HG03108 (cell line): ENCODE measurements around the gene TMEM120A.
"Not testable (repeated sequence)": the region's sequence is repeated elsewhere in the genome, so short reads cannot be mapped to it uniquely, and the experiment has no call there.

Source experiments
- ATAC-seq: cut with Tn5 transposase; IDR thresholded peaks from one replicate; pipeline ENCODE4 v1.9.1; 2021; ENCODE audit warnings: moderate library complexity; ENCODE audit not compliant: unreplicated experiment

TMEM120A gene

GRCh38 chr7:75994388-75995051, at the start of gene TMEM120A:
TSS of gene TMEM120A (minus strand) at chr7:75994595. CDS start at chr7:75994570, 25 bp downstream.
- peak; percentile 94 for ATAC-seq

GRCh38 chr7:76040126-76040525, 45.7 kb upstream of the TMEM120A start:
- no peak for ATAC-seq

DNA sequence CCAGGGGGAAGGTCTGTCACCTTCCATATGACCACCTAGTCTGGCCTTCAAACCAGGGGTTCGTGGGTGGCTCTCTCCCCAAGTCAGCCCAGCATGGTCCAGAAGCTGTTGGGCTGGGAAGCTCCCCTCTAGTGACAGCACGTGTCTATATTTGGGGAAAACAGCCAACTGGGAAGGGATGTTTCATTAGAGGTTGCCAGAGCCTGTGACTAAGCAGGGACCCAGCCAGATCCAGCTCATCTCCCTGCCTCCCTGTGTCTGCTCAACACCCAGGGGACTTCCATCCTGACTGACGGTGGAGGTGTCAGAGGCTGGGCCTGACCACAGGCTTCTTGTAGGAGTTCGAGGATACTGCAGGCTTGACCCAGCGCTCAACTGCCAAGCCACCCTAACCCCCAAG, 42.9 kb upstream of the TMEM120A start:
- no peak for ATAC-seq

GRCh38 chr7:76031964-76032363, 37.6 kb upstream of the TMEM120A start:
- ATAC-seq: no peak

DNA sequence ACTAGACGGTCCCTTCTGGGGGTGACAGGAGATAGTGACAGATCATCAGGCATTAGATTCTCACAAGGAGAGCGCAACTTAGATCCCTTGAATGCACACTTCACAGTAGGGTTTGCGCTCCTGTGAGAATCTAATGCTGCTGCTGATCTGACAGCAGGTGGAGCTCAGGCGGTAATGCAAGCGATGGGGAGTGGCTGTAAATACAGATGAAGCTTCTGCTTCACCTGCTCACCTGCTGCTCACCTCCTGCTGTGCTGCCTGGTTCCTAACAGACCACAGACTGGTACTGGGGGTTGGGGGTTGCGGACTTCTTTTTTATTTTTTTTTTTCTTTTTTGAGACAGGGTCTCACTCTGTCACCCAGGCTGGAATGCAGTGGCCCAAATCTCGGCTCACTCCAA, 35.3 kb upstream of the TMEM120A start:
- not testable (repeated sequence) for ATAC-seq

DNA sequence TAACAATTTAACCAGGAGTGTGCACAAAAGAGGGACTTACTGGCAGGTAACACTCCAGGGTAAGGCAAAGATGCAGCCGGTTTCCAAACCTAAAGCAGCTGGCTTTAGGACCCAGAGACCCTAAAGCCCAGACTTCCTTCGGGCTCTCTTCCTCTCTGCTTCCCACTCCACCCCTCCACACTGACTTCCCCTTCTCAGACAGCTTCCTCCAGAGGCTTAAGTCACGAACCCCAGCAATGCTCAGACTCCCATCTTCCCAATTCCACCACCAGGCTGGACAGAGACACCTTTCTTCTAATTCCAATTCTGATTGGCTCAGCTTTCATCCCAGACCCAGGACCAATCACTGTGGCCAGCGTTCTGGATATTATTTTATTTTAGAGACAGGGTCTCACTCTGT, 28.6 kb upstream of the TMEM120A start:
- ATAC-seq: no peak

DNA sequence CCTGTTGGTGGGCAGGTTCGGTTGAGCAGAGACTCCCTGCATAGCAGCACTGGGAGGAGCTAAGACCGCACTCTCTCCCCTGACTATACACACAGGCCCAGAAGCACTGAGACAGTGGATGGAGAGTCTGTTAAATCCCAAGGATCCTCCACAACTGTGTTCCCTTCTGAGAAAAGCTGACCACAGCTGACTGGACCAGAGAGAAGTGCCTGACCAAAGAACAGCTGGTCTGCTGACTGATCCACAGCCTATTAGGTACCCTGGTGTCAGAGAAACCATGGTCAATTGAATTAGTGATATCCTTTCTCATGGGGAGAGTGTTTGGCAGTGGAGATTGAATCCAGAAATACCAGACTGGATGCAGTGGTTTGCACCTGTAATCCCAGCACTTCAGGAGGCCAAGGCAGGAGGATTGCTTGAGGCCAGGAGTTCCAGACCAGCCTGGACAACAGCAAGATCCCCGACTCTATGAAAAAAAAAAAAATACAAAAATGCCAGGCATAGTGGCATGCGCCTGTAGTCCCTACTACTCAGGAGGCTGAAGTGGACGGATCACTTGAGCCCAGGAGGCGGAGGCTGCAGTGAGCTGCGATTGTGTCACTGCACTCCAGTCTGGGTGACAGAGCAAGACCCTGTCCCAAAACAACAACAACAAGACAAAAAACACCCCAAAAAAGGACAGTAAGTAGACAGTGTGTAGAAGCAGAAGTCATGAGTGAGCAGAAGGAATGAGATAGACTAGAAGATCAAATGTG, 27.8 kb upstream of the TMEM120A start:
- ATAC-seq: no peak

DNA sequence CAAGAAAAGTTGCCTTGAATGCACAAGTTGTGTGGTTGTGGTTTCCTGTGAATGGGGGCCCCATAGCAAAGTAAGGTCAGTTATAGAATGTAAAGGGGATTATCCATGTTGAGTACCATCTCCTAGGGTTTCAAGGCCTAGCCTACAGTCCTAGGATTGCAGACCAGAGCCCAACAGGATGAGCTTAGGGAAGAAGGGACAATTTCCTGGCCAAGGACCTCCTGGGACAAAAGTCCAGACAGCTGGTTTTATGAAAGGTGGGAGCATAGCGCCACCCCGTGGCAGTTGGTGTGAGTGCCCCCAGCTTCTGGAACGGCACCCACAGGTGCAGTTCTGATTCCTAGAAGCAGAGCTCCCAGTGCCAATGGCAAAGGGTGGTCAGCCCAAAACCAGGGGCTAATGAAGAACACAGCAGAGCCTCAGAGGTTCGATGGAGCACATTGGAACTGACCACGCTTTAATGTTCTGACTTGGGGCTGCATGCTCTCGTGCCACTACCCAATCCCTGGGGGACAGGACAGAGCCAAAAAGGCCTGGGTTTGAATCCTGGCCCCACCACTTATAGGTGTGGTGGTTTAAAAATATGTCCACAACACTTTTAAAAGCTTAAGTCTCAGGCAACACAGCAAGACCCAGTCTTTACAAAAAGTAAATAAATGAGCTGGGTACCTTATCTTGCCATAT, 25.8 kb upstream of the TMEM120A start:
- ATAC-seq: no peak

DNA sequence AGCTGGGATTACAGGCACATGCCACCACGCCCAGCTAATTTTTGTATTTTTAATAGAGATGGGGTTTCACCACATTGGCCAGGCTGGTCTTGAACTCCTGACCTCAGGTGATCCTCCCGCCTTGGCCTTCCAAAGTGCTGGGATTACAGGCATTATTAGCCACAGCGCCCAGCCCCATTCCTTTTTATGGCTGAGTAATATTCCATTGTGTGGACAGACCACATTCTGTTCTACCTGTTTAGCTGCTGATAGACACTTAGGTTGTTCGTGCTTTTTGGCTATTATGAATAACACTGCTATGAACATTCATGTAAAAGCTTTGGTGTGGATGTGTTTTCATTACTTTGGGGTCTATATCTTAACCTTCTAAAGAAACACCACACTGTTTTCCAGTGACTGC, 24.1 kb upstream of the TMEM120A start:
- ATAC-seq: not testable (repeated sequence)

DNA sequence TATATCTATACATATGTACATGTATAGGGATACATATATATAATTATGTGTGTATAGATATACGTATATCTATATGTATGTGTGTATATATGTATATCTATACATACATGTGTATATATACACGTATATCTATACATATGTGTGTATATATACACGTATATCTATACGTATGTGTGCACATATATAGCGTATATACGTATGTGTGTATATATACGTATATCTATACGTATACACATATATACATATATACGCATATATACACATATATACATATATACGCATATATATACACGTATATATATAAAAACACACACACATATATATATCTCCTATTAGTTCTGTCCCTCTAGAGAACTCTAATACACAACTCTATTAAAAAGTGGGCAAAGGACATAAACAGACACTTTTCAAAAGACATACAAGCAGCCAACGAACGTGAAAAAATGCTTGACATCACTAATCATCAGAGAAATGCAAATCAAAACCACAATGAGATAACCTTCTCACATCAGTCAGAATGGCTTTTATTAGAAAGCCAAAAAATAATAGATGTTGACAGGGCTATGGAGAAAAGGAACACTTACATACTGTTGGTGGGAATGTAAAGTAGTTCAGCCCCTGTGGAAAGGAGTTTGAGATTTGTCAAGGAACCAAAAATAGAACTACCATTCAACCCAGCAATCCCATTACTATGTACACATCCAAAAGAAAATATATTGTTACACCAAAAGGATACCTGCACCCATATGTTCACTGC, 22.0 kb upstream of the TMEM120A start:
- ATAC-seq: no peak

- no peak for ATAC-seq
Measured at GRCh38 chr7:76011442-76011861, 17.1 kb upstream of the TMEM120A start.

DNA sequence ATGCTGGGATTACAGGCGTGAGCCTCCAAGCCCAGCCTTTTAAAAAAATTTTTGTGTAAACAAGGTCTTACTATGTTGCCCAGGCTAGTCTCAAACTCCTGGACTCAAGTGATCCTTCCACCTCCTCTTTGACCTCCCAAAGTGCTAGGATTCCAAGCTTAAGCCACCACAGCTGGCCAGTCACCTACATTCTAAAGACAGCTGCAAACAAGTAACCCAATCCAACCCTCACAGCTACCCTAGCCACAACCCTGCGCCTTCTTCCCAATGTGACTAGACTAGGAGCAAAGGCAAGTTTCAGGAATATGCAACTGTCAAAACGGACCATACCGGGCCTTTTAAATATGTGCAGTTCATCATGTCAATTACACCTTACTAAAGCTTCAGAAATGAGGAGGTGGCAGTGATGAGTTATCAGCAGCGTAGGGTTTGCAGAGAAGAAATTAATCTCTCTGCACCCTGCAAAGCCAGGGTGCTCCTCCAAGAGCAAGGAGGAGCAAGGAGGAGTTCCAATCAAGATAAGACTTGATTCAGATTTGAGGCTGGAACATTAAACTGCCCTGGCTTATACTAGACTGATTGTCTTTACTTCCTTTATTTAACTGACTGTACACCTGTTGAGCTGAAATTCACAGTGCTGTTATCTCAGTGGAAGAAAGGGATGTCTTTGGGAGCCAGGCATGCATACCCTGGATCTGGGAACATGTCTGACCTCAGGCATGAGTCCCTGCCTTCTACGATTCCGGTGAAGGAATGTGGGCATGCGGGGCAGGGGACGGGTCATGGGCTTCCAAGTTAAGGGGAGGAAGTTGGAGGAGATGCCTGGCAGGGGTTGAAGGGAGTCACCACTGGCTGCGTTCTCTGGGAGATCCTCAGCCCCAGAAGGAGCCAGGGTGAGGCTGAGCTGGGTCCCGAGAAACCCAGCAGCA, 15.5 kb upstream of the TMEM120A start:
- ATAC-seq: no peak

GRCh38 chr7:76008156-76008687, 13.8 kb upstream of the TMEM120A start:
- ATAC-seq: no peak

GRCh38 chr7:76005004-76005403, 10.6 kb upstream of the TMEM120A start:
- not testable (repeated sequence) for ATAC-seq

DNA sequence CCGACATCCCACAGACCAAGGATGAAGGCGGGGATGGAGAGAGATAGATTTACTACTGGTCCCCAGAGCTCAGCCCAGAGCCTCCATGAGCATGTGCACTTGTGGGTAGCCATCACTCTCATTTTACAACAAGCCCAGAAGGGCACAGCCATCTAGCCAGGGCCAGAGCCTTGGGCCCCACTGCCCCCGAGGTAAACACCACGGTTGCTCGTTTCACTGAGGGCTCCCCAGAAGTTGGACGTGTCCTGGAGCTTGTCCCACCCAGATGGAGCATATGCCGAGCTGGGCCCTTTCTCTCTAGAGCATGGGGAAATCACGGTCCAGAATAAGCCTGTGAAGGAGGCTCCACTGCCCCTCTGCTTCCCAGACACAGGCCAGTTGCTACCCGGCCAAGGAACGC, 9.0 kb upstream of the TMEM120A start:
- ATAC-seq: no peak

DNA sequence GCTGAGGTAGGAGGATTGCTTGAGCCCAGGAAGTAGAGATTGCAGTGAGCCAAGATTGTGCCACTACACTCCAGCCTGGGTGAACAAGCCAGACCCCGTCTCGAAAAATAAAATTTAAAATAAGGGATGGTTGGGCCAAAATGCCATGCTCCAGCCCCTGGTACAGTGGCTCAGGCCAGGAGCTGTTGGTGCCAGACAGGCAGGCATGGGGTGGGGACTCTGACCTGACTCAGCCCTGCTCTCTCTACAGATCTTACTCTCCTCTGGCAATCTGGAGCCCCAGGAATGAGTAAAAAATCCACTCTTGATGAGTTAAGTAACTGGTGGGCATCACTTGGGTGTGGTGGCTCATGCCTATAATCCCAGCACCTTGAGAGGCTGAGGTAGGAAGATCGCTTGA, 8.4 kb upstream of the TMEM120A start:
- no peak for ATAC-seq

GRCh38 chr7:76002139-76002538, 7.7 kb upstream of the TMEM120A start:
- ATAC-seq: no peak

DNA sequence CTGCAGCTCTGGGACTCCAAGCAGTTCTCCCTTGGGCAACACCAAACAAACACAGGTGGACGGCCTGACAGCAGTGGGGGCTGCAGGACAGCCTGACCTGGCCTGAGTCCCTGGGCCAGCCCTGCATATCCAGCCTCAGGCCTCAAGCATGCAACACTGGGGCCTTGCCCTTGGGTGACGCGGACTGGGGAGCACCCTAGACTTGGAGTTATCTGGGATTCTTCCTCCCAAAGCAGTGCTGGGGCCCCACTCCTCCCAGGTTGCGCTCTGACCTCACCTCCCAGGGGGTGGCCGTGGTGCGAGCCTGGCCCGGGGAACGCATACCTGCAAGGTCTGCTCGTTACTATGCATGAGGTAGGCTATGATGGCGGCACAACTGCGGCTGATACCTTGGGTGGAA, 6.2 kb upstream of the TMEM120A start:
- ATAC-seq: no peak

DNA sequence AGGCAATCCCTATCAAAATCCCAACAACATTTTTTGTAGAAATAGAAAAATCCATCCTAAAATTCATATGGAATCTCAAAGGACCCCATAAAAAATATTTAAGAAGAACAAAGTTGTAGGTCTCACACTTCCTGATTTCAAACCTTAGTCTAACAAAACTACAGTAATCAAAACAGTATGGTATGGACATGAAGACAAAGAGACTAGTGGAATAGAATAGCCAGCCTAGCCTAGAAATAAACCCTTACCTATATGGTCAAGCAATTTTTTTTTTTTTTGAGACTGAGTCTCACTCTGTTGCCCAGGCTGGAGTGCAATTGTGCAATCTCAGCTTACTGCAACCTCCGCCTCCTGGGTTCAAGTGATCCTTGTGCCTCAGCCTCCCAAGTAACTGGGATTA, 3.6 kb upstream of the TMEM120A start:
- no peak for ATAC-seq

GRCh38 chr7:75996476-75996875, 2.1 kb upstream of the TMEM120A start:
- no peak for ATAC-seq
